Erythroblast (primary cell): ENCODE data around the gene RORC.

ENCODE experiments used
- GATA1 ChIP-seq: IDR thresholded peaks from 2 replicates; pipeline ENCODE4 v1.6.1; 2011; ENCODE audit warnings: low read depth, mild to moderate bottlenecking, control low read depth, low read length, moderate library complexity
- POLR2A ChIP-seq: IDR thresholded peaks from 2 replicates; pipeline ENCODE4 v1.6.1; 2011; ENCODE audit warnings: mild to moderate bottlenecking, low read length

DNA sequence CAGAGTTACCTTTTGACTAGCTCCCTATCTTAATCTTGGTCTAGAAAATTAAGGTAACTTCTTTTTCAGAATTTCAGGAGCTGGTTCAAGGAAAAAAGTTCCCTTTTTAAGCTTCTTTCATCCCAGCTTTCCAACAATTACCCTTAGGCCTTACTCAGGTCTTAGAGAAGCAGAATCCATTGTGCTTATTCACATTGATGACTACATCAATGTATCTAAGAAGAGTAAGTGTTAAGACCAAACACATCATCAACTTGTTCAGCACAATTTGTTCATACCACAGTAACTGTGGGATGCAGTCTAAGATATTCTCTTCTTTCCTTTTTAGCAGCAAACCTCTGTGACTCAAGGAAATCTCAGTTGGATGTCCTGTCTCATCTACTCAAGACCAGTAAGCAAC, 72.4 kb downstream of the RORC start:
- no peak for TF ChIP-seq POLR2A
- TF ChIP-seq GATA1 = no peak
